ENCODE data around the gene OSGIN1. TPM values are rescaled to one million over a fixed set of nuclear protein-coding genes. Genes with fewer than 3 reads are reported as not detected.

The OSGIN1 gene
- total and polyA plus RNA-seq, 2 of the 8 experiments (the other 6 are each of a cell fraction or from before 2014, with no cell fraction given) = 0.58 to 0.76 TPM

- TF ChIP-seq CTCF (IDR thresholded peaks at IDR 0.05; ENCODE audit: control extremely low read depth in 1 of 3, insufficient read depth in 1 of 3, low read depth in 1 of 3, low read length in 3 of 3) (no peak), RBBP5 (IDR thresholded peaks at IDR 0.05; ENCODE audit: borderline replicate concordance, low read depth, low read length) (no peak), TBP (IDR thresholded peaks at IDR 0.05; ENCODE audit: low read depth, low read length) (no peak), SIX5 (IDR thresholded peaks at IDR 0.05; ENCODE audit: low read depth, low read length) (no peak), ATF3 (IDR thresholded peaks at IDR 0.05; ENCODE audit: insufficient read depth, low read depth, low read length) (no peak), SIN3A (conservative IDR thresholded peaks at IDR 0.05 in 1 of 2, IDR thresholded peaks at IDR 0.05 in 1 of 2; ENCODE audit: low read depth in 1 of 2, low read length in 2 of 2) (no peak), TCF12 (IDR thresholded peaks at IDR 0.05; ENCODE audit: low read depth, low read length) (no peak), CREB1 (IDR thresholded peaks at IDR 0.05) (no peak)
Observed at GRCh38 chr16:83920894-83921491, 32.0 kb upstream of the OSGIN1 start (continued).

All from H1 (cell line).